HG02571 (cell line): ENCODE data around the gene CNGB1.
"Not testable (repeated sequence)": the region's sequence is repeated elsewhere in the genome, so short reads cannot be mapped to it uniquely, and the experiment has no call there.

Experiments
- ATAC-seq: cut with Tn5 transposase; IDR thresholded peaks from one replicate; pipeline ENCODE4 v1.9.1; 2021; ENCODE audit warnings: mild to moderate bottlenecking, moderate library complexity; ENCODE audit not compliant: unreplicated experiment

CNGB1 gene

GRCh38 chr16:57997528-57998265, 26.8 kb upstream of the CNGB1 start:
- no peak for ATAC-seq

GRCh38 chr16:57997176-57997527, 26.2 kb upstream of the CNGB1 start:
- ATAC-seq, result no peak

- ATAC-seq, result no peak
Observed at GRCh38 chr16:57996406-57997175, 25.7 kb upstream of the CNGB1 start.

GRCh38 chr16:57995721-57996405, 24.9 kb upstream of the CNGB1 start:
- no peak for ATAC-seq

GRCh38 chr16:57994778-57995177, 23.9 kb upstream of the CNGB1 start:
- no peak for ATAC-seq

GRCh38 chr16:57994361-57994760, 23.4 kb upstream of the CNGB1 start:
- no peak for ATAC-seq

- no peak for ATAC-seq
Observed at GRCh38 chr16:57993897-57994296, 23.0 kb upstream of the CNGB1 start.

GRCh38 chr16:57993438-57993837, 22.5 kb upstream of the CNGB1 start:
- no peak for ATAC-seq

- no peak for ATAC-seq
Observed at GRCh38 chr16:57992084-57992483, 21.2 kb upstream of the CNGB1 start.

- no peak for ATAC-seq
Observed at GRCh38 chr16:57991551-57992059, 20.7 kb upstream of the CNGB1 start.

GRCh38 chr16:57988929-57989328, 18.0 kb upstream of the CNGB1 start:
- ATAC-seq, result no peak

GRCh38 chr16:57987441-57988177, 16.7 kb upstream of the CNGB1 start:
- ATAC-seq, result no peak

GRCh38 chr16:57986196-57986595, 15.3 kb upstream of the CNGB1 start:
- no peak for ATAC-seq

- ATAC-seq, result no peak
Observed at GRCh38 chr16:57985204-57986181, 14.6 kb upstream of the CNGB1 start.

- ATAC-seq, result no peak
Observed at GRCh38 chr16:57984443-57985203, 13.7 kb upstream of the CNGB1 start.

- ATAC-seq, result no peak
Observed at GRCh38 chr16:57982385-57982784, 11.5 kb upstream of the CNGB1 start.

GRCh38 chr16:57981636-57982035, 10.7 kb upstream of the CNGB1 start:
- no peak for ATAC-seq

- ATAC-seq, result no peak
Observed at GRCh38 chr16:57979006-57979585, 8.2 kb upstream of the CNGB1 start.

- ATAC-seq, result not testable (repeated sequence)
Observed at GRCh38 chr16:57978070-57978465, 7.1 kb upstream of the CNGB1 start.
